ENCODE data around the gene GAS7.
"Not testable (repeated sequence)": the region's sequence is repeated elsewhere in the genome, so short reads cannot be mapped to it uniquely, and the experiment has no call there.

Gene GAS7

GRCh38 chr17:10072556-10073425 is 125.6 kb downstream of the GAS7 start:
- DNase-seq (ENCODE audit: low spot score) = no peak

GRCh38 chr17:10072086-10072485 is 126.3 kb downstream of the GAS7 start:
- DNase-seq (ENCODE audit: low spot score) = no peak

DNA sequence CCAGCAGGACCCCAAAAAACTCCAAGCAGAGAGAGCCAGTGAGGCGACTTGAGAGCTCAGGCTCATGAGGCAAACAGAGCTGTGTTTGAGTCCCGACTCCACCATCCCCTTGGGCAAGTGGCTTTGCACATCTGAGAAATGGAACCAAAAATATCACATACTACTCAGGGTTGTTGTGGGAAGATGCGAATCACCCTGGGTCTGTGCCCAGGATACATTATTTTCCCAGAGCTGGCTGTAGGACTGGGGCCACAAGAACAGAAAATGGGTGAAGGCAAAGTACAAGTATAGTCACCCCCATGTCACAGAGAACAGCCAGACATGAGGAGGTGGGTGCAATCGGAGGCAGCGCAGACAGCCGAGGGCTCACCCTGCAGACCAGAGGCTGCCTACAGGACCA is 127.3 kb downstream of the GAS7 start:
- DNase-seq (ENCODE audit: low spot score) = no peak

- no peak for DNase-seq (ENCODE audit: low spot score)
These were observed 127.7 kb downstream of the GAS7 start for GRCh38 chr17:10070690-10071089.

DNA sequence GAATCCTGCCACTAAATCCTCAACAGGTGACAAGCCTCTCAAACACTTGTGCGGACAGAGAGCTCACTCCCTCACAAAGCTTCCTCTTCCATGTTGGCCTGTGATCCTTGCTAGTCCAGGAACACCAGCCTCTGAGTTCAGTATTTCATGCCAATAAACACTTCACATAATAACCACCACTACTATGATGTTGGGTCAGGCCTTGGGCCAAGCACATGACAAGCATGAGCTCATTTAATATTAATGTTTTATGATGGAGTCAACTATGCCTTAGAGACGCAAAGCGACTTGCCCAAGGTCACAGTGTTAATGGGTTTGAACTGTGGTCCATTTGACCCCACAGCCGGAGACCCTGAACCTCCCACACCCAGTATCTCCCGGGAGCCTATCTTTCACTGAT is 129.1 kb downstream of the GAS7 start:
- DNase-seq (ENCODE audit: low spot score) = no peak

GRCh38 chr17:10067446-10068143 is 130.8 kb downstream of the GAS7 start:
- DNase-seq (ENCODE audit: low spot score) = no peak

- DNase-seq (ENCODE audit: low spot score) = no peak
These were observed 133.9 kb downstream of the GAS7 start for GRCh38 chr17:10064536-10064935.

DNA sequence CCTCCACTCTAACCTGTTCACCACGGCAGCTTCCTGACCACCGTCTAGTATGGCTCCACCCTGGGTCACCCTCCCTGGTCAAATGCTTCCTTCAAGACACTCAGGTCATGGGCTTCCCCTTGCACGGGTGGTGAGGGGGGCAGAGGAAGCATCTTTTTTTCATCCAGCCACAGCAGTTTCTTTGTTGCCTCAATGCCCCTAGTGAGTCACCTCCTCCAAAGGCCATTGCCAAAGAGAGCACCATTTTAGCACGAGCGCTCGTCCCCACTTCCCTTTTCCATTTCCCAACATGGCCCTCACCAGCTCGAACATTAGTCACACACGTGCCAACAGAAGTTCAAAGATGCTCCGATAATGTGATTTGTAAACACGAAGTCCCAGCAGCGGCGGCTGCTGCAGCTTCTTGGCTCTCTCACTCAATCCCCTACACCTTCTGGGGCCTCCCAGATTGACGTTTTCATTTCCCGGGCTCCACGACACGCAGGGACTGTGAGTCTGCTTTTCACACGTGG is 134.6 kb downstream of the GAS7 start:
- DNase-seq (ENCODE audit: low spot score) = no peak

DNA sequence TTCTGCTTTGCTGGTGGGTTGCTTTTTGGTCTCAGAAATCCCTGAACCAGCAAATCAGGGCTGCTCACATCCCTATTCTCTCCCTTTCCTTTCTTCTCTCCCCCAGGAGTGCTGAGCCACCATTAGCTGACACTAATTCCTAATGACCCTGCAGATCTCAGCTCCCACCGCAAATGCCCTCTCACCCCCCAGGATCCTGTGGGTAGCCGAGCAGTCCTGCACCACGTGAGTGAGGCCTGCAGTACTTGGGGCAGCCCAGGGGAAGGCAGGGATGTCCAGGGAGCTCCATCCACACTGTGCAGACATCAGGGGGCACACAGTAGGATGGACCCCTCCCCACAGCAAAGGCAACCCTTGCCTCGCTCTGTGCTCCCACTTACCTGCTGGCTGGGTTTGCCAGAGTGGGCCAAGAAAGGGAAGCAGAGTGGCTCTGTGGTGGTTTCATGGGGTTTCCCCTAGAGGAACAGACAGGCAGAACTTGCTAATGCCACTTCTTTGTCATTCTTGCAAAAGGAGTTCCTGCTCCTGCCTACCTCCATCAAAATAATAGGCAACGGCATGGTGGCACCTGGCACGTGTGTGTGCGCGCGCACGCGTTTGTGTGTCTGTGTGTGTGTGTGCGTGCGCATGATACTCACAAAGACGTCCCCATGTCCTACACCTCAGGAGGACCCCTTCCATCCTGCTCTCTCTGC is 135.6 kb downstream of the GAS7 start:
- DNase-seq (ENCODE audit: low spot score) = no peak

GRCh38 chr17:10061111-10061845 is 137.1 kb downstream of the GAS7 start:
- DNase-seq (ENCODE audit: low spot score) = no peak

DNA sequence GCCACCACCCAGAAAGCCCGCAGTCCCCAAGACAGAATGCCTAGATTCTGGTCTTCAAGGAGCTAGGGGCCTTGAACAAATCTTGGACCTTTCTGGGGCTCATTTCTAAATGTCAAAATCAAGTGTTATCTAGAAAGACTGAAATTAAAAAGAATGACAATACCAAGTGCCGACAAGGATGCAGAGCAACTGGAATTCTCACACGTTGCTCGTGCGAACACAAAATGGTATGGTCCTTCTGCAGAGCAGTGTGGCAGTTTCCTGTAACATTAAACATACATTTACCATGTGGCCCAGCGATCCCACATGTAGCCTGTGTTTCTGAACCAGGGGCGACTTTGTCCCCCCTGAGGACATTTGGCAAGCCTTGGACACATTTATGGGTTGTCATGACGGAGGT is 137.9 kb downstream of the GAS7 start:
- no peak for DNase-seq (ENCODE audit: low spot score)

GRCh38 chr17:10059684-10060211 is 138.7 kb downstream of the GAS7 start:
- DNase-seq (ENCODE audit: low spot score) = no peak

GRCh38 chr17:10058921-10059683 is 139.3 kb downstream of the GAS7 start:
- no peak for DNase-seq (ENCODE audit: low spot score)

DNA sequence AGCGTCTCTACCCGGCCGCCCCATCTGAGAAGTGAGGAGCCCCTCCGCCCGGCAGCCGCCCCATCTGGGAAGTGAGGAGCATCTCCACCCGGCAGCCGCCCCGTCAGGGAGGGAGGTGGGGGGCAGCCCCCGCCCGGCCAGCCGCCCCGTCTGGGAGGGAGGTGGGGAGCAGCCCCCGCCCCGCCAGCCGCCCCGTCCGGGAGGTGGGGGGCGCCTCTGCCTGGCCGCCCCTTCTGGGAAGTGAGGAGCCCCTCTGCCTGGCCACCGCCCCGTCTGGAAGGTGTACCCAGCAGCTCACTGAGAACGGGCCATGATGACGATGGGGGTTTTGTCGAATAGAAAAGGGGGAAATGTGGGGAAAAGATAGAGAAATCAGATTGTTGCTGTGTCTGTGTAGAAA is 140.9 kb downstream of the GAS7 start:
- DNase-seq (ENCODE audit: low spot score) = not testable (repeated sequence)

DNA sequence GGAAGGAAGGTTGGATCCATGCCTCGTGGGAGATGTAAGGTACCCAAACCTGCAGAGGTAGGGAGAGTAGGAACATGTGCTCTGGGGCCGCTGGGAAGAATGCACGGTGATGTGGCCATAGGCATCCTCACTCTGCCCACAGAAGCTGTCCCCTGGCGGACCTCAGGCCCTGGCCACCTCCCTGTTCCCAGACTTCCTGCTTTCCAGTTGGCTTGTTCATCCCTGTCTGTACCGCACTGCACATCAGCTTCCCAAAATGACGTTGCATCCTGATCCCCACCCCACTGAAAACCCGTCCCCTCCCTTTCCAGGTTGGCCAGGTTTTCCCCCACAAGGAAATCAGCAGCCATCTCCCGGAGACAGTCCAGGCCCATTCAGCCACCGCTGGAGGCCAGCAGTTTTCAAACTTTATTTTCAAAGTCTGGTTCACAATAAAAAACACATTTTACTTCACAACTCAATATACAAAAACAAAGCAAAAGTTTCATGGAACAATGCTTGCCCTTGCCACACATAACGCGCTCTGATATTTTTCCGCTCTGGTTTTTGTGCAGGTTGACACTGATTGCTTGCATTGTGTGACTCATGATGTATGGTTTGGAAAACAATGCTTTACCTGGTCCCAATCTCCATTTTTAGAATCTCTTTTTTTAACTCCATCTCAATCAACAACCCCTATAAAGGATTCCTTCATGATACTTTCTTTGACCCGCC is 143.0 kb downstream of the GAS7 start:
- DNase-seq (ENCODE audit: low spot score) = no peak

DNA sequence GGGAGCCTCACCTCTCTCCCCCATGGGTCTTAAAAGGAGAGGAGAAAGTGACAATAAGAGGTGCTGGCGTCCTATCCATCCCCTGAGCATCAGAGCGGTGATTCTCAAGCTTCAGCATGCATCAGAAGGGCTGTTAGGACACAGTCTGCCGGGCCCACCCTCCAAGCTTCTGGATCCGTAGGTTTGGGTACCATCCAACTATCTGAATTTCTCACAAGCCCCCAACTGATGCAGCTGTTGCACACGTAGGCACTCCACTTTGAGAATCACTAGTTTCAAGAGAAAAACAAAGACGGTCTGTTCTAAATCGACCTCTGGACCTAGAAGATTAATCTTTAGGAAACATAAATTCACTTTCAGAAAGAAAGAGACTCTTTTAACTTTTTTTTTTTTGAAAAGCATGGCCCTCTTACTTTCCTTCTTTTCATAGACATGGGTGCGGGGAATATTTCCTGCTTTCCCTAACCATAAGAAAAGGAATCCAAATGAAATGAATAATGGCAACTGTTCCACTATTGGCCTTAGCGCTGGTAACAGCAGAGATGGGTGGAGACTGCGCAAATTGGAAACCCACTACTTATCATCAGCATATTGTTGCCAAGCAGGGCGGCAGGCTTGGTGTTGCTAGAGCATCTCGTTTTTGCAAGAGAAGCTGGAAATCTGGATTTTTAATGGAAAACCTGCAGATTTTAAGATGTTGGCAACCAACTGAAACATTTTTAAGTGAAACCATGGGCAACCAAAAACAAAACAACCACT is 144.4 kb downstream of the GAS7 start:
- DNase-seq (ENCODE audit: low spot score) = no peak

- DNase-seq (ENCODE audit: low spot score) = no peak
These were observed 146.1 kb downstream of the GAS7 start for GRCh38 chr17:10052106-10052813.

DNA sequence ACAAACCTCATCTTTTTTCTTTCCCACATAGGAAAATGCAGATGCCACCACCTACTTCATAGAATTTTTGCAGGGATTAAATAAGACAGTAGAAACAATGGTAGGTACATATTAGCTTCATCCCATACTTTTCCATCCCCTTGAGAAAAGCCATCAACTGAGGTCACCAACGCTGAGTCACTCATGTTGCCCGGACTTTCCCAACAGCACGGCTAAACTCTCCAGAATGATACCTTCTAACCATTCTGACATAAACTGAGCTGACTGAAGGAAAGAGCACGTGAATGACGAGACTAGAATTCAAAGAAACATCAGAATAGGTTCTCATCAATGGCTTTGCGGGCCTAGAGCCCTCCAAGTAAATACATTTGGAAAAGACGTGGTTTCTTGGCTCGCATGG is 147.3 kb downstream of the GAS7 start:
- no peak for DNase-seq (ENCODE audit: low spot score)

DNA sequence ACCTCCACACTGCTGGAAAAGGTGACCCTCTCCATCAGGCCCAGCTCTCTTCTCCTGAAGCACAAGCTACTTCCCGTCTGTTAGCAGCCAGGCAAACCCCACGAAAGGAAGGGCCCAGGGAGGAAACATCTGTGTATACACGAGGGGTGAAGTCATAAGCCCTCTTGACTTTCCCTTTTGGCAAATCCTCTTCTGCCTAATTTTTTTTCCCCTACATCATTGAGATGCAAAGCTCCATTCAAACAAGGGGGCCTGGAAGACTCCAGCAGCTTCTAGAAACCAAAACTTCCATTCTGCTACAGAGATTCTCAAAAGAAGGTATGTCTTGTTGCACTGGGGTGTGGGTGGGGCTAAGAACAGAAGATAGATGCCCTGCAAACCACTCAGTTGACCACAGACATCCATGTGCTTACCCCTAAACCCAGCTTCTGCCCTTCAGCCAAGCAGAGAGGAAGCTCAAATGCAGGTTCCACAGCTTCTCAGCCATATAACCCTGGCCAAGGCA is 147.8 kb downstream of the GAS7 start:
- no peak for DNase-seq (ENCODE audit: low spot score)

Measured in putamen (tissue), 1 donor.